Left lung (tissue), 10 donors: ENCODE results near the gene AAMP. TPM values are rescaled to one million over a fixed set of nuclear protein-coding genes. Genes with fewer than 3 reads are reported as not detected.
A peak's percentile ranks its signal among the peaks of the same experiment; 100 is the strongest.

ENCODE experiments used
- ATAC-seq: fragments of 200-7000 bp; cut with Tn5 transposase; one replicate; pipeline ENCODE4 v1.9.1; 2020; ENCODE audit warnings: moderate library complexity
- DNase-seq, 4 donors: peaks; one replicate each; pipeline ENCODE4 v3.0.0-alpha.2; 2013 to 2020
- H3K27ac ChIP-seq, 2 donors: fragments of 200-600 bp; sonication (generic) in 1 of 2; one replicate each; pipeline versions ENCODE4 v1.5.0 to v1.8.0; 2020 to 2021
- H3K27me3 ChIP-seq, 2 donors: fragments of 200-600 bp; sonication (generic) in 1 of 2; one replicate each; pipeline versions ENCODE4 v1.5.0 to v1.8.0; 2020 to 2021
- H3K36me3 ChIP-seq, 2 donors: fragments of 200-600 bp; sonication (generic) in 1 of 2; one replicate each; pipeline versions ENCODE4 v1.5.0 to v1.8.0; 2020 to 2021
- H3K4me1 ChIP-seq, 2 donors: fragments of 200-600 bp; one replicate each; pipeline ENCODE4 v1.8.0; 2021
- H3K4me3 ChIP-seq, 2 donors: fragments of 200-600 bp; sonication (generic) in 1 of 2; one replicate each; pipeline versions ENCODE4 v1.5.0 to v1.8.0; 2020 to 2021; ENCODE audit warnings: mild to moderate bottlenecking in 1 of 2
- H3K9me3 ChIP-seq, 2 donors: fragments of 200-600 bp; sonication (generic) in 1 of 2; one replicate each; pipeline versions ENCODE4 v1.5.0 to v1.8.0; 2020 to 2021
- CTCF ChIP-seq, 2 donors: fragments of 200-600 bp; sonication (generic) in 1 of 2; IDR thresholded peaks; one replicate each; pipeline versions ENCODE4 v1.5.0 to v1.8.0; 2021; ENCODE audit warnings: antibody characterized with exemption in 2 of 2
- intact Hi-C, 2 donors: fragments of 100-400 bp; cut with DNase I; formaldehyde crosslinking; loops; one replicate each; pipeline versions ENCODE4 v1.11.2 to v1.14.2; 2022
- polyA plus RNA-seq, 6 donors: library from polyadenylated mRNA; unstranded; fragments of 120-200 nt; gene quantifications; one replicate each; pipeline ENCODE4 v1.2.1, GENCODE V29; 2013; ENCODE audit not compliant: insufficient read length in 6 of 6
- total RNA-seq, 2 donors: library from RNA; stranded (reverse); fragmentation: NEBNext Ultra II Directional; extraction: Animal tissue kit (Norgen Biotek cat#: 25700); gene quantifications; one replicate each; pipeline ENCODE4 v1.2.1, GENCODE V29; 2021
- donor health status: DM: no; HTN: yes; CAD: no.
- donor health status: DM: no; HTN: no; CAD: no.

AAMP gene
- total and polyA plus RNA-seq, 8 donors = 55.2 to 120 (median 113) TPM

GRCh38 chr2:218295029-218295428 lies 25.1 kb upstream of the AAMP start:
- DNase-seq (peak in 1 of 4 donors; percentile 77), ATAC-seq (peak; percentile 8)
- TF ChIP-seq CTCF (IDR thresholded peaks at IDR 0.05) = no peak
- intact Hi-C loops = loop anchor here in 1 of 2 donors (5.0 kb wide), 1 partner anchor 102 kb away; the partner anchor contains the start of gene CTDSP1
- no peaks in the 10 kb centered on the region for H3K9me3 ChIP-seq
- no peaks in the 10 kb centered on the region for H3K27me3 ChIP-seq
- H3K4me1 ChIP-seq = peaks cover 22 to 49% of the 10 kb centered on the region in 2 donors
- peak overlapping the region; percentile 83 to 98 for H3K27ac ChIP-seq
- no peak overlapping the region for H3K4me3 ChIP-seq
- H3K36me3 ChIP-seq = no peaks in the 10 kb centered on the region

- peaks cover 27 to 54% of the 10 kb centered on the region in 2 donors for H3K4me1 ChIP-seq
These were observed 24.6 kb upstream of the AAMP start for GRCh38 chr2:218294430-218295022.

GRCh38 chr2:218293715-218294429 lies 23.9 kb upstream of the AAMP start:
- TF ChIP-seq CTCF (IDR thresholded peaks at IDR 0.05) = no peak
- peak overlapping the region; percentile 83 to 98 for H3K27ac ChIP-seq
- no peaks in the 10 kb centered on the region for H3K27me3 ChIP-seq
- no peak overlapping the region for H3K4me3 ChIP-seq
- no peaks in the 10 kb centered on the region for H3K9me3 ChIP-seq
- intact Hi-C loops = no loop called here
- no peaks in the 10 kb centered on the region for H3K36me3 ChIP-seq
- DNase-seq (no peak), ATAC-seq (no peak)
- H3K4me1 ChIP-seq = peaks cover 32 to 61% of the 10 kb centered on the region in 2 donors

More at GRCh38 chr2:218294430-218295022, 24.6 kb upstream of the AAMP start:
- Histone ChIP-seq H3K4me3 (no peak overlapping the region), H3K27me3 (no peaks in the 10 kb centered on the region), H3K36me3 (no peaks in the 10 kb centered on the region), H3K9me3 (no peaks in the 10 kb centered on the region), H3K27ac (peak overlapping the region; percentile 83 to 98)
- TF ChIP-seq CTCF (IDR thresholded peaks at IDR 0.05) = no peak
- no peak for ATAC-seq
- intact Hi-C loops = loop anchor here in 1 of 2 donors (5.0 kb wide), 1 partner anchor 103 kb away; the partner anchor contains the start of gene CTDSP1
- DNase-seq = no peak

- no peaks in the 10 kb centered on the region for H3K27me3 ChIP-seq
- H3K4me1 ChIP-seq = peaks cover 41 to 76% of the 10 kb centered on the region in 2 donors
- H3K4me3 ChIP-seq = peak within 1 kb of the TSS; percentile 75 to 95
- intact Hi-C loops = no loop called here
- no peaks in the 10 kb centered on the region for H3K36me3 ChIP-seq
- peak; percentile 97 to 98 for TF ChIP-seq CTCF (IDR thresholded peaks at IDR 0.05)
- H3K27ac ChIP-seq = peak within 1 kb of the TSS; percentile 98
- ATAC-seq (peak; percentile 90), DNase-seq (peak; percentile 77 to 96 (median 82))
- H3K9me3 ChIP-seq = no peaks in the 10 kb centered on the region
These were observed 22.4 kb upstream of the AAMP start, which contains the start of gene TMBIM1 for GRCh38 chr2:218292048-218293014. TSS of gene TMBIM1 (minus strand) at chr2:218292503. CDS start at chr2:218282141, 10,362 bp downstream.
